Loucy (cell line): ENCODE data around the gene PTGDR2.
"Not testable (repeated sequence)": the region's sequence is repeated elsewhere in the genome, so short reads cannot be mapped to it uniquely, and the experiment has no call there.

Source experiments
- CTCF ChIP-seq: fragments of 200-600 bp; sonication (generic); conservative IDR thresholded peaks from 2 replicates; pipeline ENCODE4 v1.5.1; 2014; ENCODE audit warnings: mild to moderate bottlenecking, antibody characterized with exemption, low read length
- EZH2phosphoT487 ChIP-seq: fragments of 200-600 bp; IDR thresholded peaks from 2 replicates; pipeline ENCODE4 v1.6.1; 2018; ENCODE audit warnings: antibody characterized with exemption, mild to moderate bottlenecking, moderate library complexity, borderline replicate concordance

GRCh38 chr11:60823745-60824306 is 31.9 kb downstream of the PTGDR2 start:
- TF ChIP-seq CTCF, EZH2phosphoT487: not testable (repeated sequence)
